Heart left ventricle (tissue), 16 donors: Measurements from ENCODE around the gene PANK3. TPM values are rescaled to one million over a fixed set of nuclear protein-coding genes. Genes with fewer than 3 reads are reported as not detected.
"Not testable (repeated sequence)": the region's sequence is repeated elsewhere in the genome, so short reads cannot be mapped to it uniquely, and the experiment has no call there.

Experiments used
- ATAC-seq, 4 donors: fragments of 200-7000 bp; cut with Tn5 transposase; one replicate each; pipeline ENCODE4 v1.9.1; 2020 to 2022; ENCODE audit warnings: moderate library complexity in 4 of 4, mild to moderate bottlenecking in 3 of 4, moderate number of reproducible peaks in 1 of 4
- DNase-seq, 5 donors: peaks; one replicate each; pipeline ENCODE4 v3.0.0-alpha.2; 2020
- H3K27ac ChIP-seq, 12 donors: fragments of 200-600 bp; sonication (generic) in 4 of 12; one replicate each; pipeline versions ENCODE4 v1.5.0 to v1.8.0; 2016 to 2022; ENCODE audit warnings: mild to moderate bottlenecking in 2 of 12
- H3K27me3 ChIP-seq, 9 donors: fragments of 200-600 bp; sonication (generic) in 2 of 9; one replicate each; pipeline versions ENCODE4 v1.5.1 to v1.8.0; 2016 to 2022; ENCODE audit warnings: mild to moderate bottlenecking in 3 of 9
- H3K36me3 ChIP-seq, 9 donors: fragments of 200-600 bp; sonication (generic) in 2 of 9; one replicate each; pipeline versions ENCODE4 v1.5.0 to v1.8.0; 2018 to 2022; ENCODE audit warnings: mild to moderate bottlenecking in 2 of 9
- H3K4me1 ChIP-seq, 12 donors: fragments of 200-600 bp; sonication (generic) in 4 of 12; one replicate each; pipeline versions ENCODE4 v1.5.0 to v1.8.0; 2016 to 2022; ENCODE audit warnings: mild to moderate bottlenecking in 3 of 12
- H3K4me3 ChIP-seq, 12 donors: fragments of 200-600 bp; sonication (generic) in 4 of 12; one replicate each; pipeline versions ENCODE4 v1.5.0 to v1.8.0; 2017 to 2022; ENCODE audit warnings: mild to moderate bottlenecking in 9 of 12, moderate library complexity in 4 of 12
- H3K9me3 ChIP-seq, 12 donors: fragments of 200-600 bp; sonication (generic) in 4 of 12; one replicate each; pipeline versions ENCODE4 v1.5.0 to v1.8.0; 2016 to 2022; ENCODE audit warnings: mild to moderate bottlenecking in 1 of 12
- CTCF ChIP-seq, 12 donors: fragments of 200-600 bp; sonication (generic) in 4 of 12; IDR thresholded peaks; one replicate each; pipeline versions ENCODE4 v1.5.0 to v1.8.0; 2018 to 2022; ENCODE audit warnings: antibody characterized with exemption in 12 of 12, mild to moderate bottlenecking in 5 of 12
- POLR2A ChIP-seq, 2 donors: fragments of 450-650 bp; IDR thresholded peaks; one replicate each; pipeline ENCODE4 v1.6.1; 2017; ENCODE audit warnings: antibody characterized with exemption in 2 of 2, mild to moderate bottlenecking in 2 of 2, moderate library complexity in 2 of 2
- WGBS, 4 donors: extraction: QIAGEN DNeasy Blood & Tissue Kit in 2 of 4; methylation state at CpG; one replicate each; pipeline versions ENCODE4 v1.1.5 to v1.1.7; 2013 to 2018; 5-methylcytosine and 5-hydroxymethylcytosine counted together
- intact Hi-C, 10 donors: fragments of 100-400 bp; cut with DNase I; formaldehyde crosslinking; loops; one replicate each; pipeline versions ENCODE4 v1.11.1 to v1.14.2; 2022
- polyA plus RNA-seq, 2 donors: library from polyadenylated mRNA; stranded (reverse); fragments of 200-250 nt; gene quantifications; one replicate each; pipeline ENCODE4 v1.2.3, GENCODE V29; 2013
- total RNA-seq, 9 donors: library from RNA; depleted of rRNA in 2 of 9; stranded (reverse); fragments of >200 nt in 2 of 9; fragmentation: NEBNext Ultra II Directional in 3 of 9; extraction: Animal tissue kit (Norgen Biotek cat#: 25700) in 3 of 9; gene quantifications; one replicate each; pipeline versions ENCODE4 v1.1.0 to v1.2.4, GENCODE V29; 2016 to 2023
- donor health status: ischemic (EF 13 %, LVEDD 7.1; RV severe dilation, severe dysfunction).
- donor health status: healthy with polysubstance abuse.
- donor health status: DM: no; HTN: yes; CAD: no.
- donor health status: DM: no; HTN: no; CAD: no.
- donor health status: ischemic (EF 25% LVEDD 6.9; RV normal size, moderate dysfunction).
- donor health status: ischemic (EF 25% LVEDD 5.7; RV mildly dilated, moderate dysfunction).
- donor health status: healthy.
- donor health status: DM: yes; HTN: yes; CAD: no.
- donor health status: ischemic (EF 35%, LVEDD 5.7; RV mildly dilated, moderate dysfunction).
- donor health status: nonischemic (EF 11% LVEDD 7.7; RV severe dilation, severe dysfunction).
- donor health status: DM: yes; HTN: yes; CAD: no.
- donor health status: PGD.
- donor health status: ischemic (EF 29% LVEDD 5.4; RV normal size, mild dysfunction).
- donor health status: nonischemic (EF 23%, LVEDD 6.1; RV moderate dilation, normal function).

The PANK3 gene
- total and polyA plus RNA-seq, 11 donors = 3.8 to 45.4 (median 28.1) TPM

- Histone ChIP-seq H3K4me1 (peaks cover 0 to 25% (median 4%) of the 10 kb centered on the region in 12 donors), H3K27me3 (no peaks in the 10 kb centered on the region), H3K27ac (no peak overlapping the region), H3K36me3 (peaks cover 0 to 53% (median 31%) of the 10 kb centered on the region in 9 donors), H3K4me3 (no peak overlapping the region), H3K9me3 (no peaks in the 10 kb centered on the region)
- intact Hi-C loops = no loop called here
- ATAC-seq = no peak
- TF ChIP-seq CTCF (IDR thresholded peaks at IDR 0.05) (no peak), POLR2A (IDR thresholded peaks at IDR 0.05) (no peak)
- DNase-seq = no peak
- WGBS, 4 donors = 94 to 97% (median 96%) methylated on average over 7 of the region's 7 CpGs
Observed at GRCh38 chr5:168549554-168549953, 29.6 kb downstream of the PANK3 start.

- no peaks in the 10 kb centered on the region for H3K4me1 ChIP-seq
- WGBS, 4 donors = 73 to 78% (median 75%) methylated on average over 2 of the region's 2 CpGs
- H3K4me3 ChIP-seq = no peak overlapping the region
- TF ChIP-seq CTCF (IDR thresholded peaks at IDR 0.05) (no peak), POLR2A (IDR thresholded peaks at IDR 0.05) (no peak)
- ATAC-seq (no peak), DNase-seq (no peak)
- peaks cover 0 to 13% (median 2%) of the 10 kb centered on the region in 9 donors for H3K27me3 ChIP-seq
- intact Hi-C loops = no loop called here
- H3K9me3 ChIP-seq = no peaks in the 10 kb centered on the region
- no peaks in the 10 kb centered on the region for H3K36me3 ChIP-seq
- H3K27ac ChIP-seq = no peak overlapping the region
Observed at GRCh38 chr5:168537176-168537575, 42.0 kb downstream of the PANK3 start.

GRCh38 chr5:168534351-168534750 lies 44.8 kb downstream of the PANK3 start:
- H3K36me3 ChIP-seq, H3K27ac ChIP-seq, H3K9me3 ChIP-seq, ATAC-seq, H3K4me1 ChIP-seq, DNase-seq, H3K4me3 ChIP-seq, intact Hi-C loops: not testable (repeated sequence)
- peaks cover 7 to 36% (median 23%) of the 10 kb centered on the region in 9 donors for H3K27me3 ChIP-seq
- 81 to 85% (median 83%) methylated on average over 7 of the region's 7 CpGs for WGBS, 4 donors

- H3K36me3 ChIP-seq = no peaks in the 10 kb centered on the region
- no peak for ATAC-seq
- H3K27me3 ChIP-seq = peaks cover 8 to 37% (median 23%) of the 10 kb centered on the region in 9 donors
- no peak overlapping the region for H3K27ac ChIP-seq
- 65 to 84% (median 72%) methylated on average over 6 of the region's 6 CpGs for WGBS, 4 donors
- peaks cover 0 to 11% (median 2%) of the 10 kb centered on the region in 12 donors for H3K4me1 ChIP-seq
- H3K9me3 ChIP-seq = no peaks in the 10 kb centered on the region
- no peak for DNase-seq
- TF ChIP-seq CTCF (IDR thresholded peaks at IDR 0.05) (no peak), POLR2A (IDR thresholded peaks at IDR 0.05) (no peak)
- intact Hi-C loops = no loop called here
- H3K4me3 ChIP-seq = no peak overlapping the region
Observed at GRCh38 chr5:168531987-168532864, 46.9 kb downstream of the PANK3 start.
